ENCODE measurements around the gene BCAS3.

Gene BCAS3

DNA sequence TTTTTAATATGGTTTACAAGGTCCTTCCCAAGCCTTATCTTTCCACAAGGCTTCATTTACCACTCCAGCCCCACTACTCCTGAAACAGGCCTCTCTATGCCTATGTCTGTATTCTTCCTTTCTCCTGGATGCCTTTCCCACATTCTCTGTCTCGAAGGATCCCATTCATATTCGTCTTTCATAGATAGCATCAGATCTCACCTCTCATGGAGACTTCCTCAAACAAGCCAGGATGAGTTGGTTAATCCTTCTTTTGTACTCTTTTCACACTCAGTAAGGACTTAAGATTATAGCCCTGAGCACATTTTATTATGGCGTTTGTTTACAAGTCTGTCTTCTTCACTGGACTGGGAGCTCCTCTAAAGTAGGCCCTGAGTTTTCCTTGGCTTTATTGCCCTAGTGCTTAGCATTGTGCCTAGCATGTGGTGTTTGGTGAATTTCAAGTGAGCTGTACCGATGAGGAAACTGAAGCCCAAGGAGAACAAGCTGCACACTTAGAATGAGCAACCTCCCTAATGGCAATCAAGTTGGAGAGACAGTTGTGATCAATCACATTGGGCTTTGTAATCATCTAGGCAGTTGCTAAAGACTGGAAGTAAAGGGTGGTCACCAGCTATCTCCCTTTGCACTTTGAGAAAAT, 764.6 kb downstream of the BCAS3 start:
- no peak for DNase-seq
